GM12865 (cell line): Measurements from ENCODE around the gene CST7.
A peak's percentile ranks its signal among the peaks of the same experiment; 100 is the strongest.
"Not testable (repeated sequence)": the region's sequence is repeated elsewhere in the genome, so short reads cannot be mapped to it uniquely, and the experiment has no call there.

Experiments used
- DNase-seq: peaks from one replicate; pipeline ENCODE4 v3.0.0; 2010; ENCODE audit warnings: low read depth
- H3K4me3 ChIP-seq: 2 replicates; pipeline ENCODE4 v1.5.1; 2011; ENCODE audit warnings: mild to moderate bottlenecking, low read depth, low read length, control low read depth
- CTCF ChIP-seq: IDR thresholded peaks from 2 replicates; pipeline ENCODE4 v1.5.1; 2011; ENCODE audit warnings: low read length, control low read depth, low read depth, inconsistent platforms; ENCODE audit not compliant: insufficient read depth; ENCODE audit errors: missing control alignments

The CST7 gene

GRCh38 chr20:24917056-24917455 is 32.0 kb upstream of the CST7 start:
- no peak overlapping the region for H3K4me3 ChIP-seq
- TF ChIP-seq CTCF, result no peak
- DNase-seq, result no peak

GRCh38 chr20:24917797-24918578 is 31.1 kb upstream of the CST7 start:
- DNase-seq, result peak; percentile 74
- peak; percentile 86 for TF ChIP-seq CTCF
- H3K4me3 ChIP-seq, result no peak overlapping the region

GRCh38 chr20:24918579-24919566 is 30.2 kb upstream of the CST7 start:
- no peak for TF ChIP-seq CTCF
- DNase-seq, result no peak
- H3K4me3 ChIP-seq, result no peak overlapping the region

- H3K4me3 ChIP-seq, DNase-seq: not testable (repeated sequence)
Observed at GRCh38 chr20:24919665-24920064, 29.4 kb upstream of the CST7 start.

GRCh38 chr20:24920706-24921105 is 28.4 kb upstream of the CST7 start:
- not testable (repeated sequence) for H3K4me3 ChIP-seq, DNase-seq

- not testable (repeated sequence) for H3K4me3 ChIP-seq, DNase-seq
Observed at GRCh38 chr20:24929259-24929658, 19.8 kb upstream of the CST7 start.

GRCh38 chr20:24929867-24930723 is 19.0 kb upstream of the CST7 start:
- not testable (repeated sequence) for H3K4me3 ChIP-seq, DNase-seq

GRCh38 chr20:24930724-24931688 is 18.1 kb upstream of the CST7 start:
- H3K4me3 ChIP-seq, DNase-seq: not testable (repeated sequence)
- peak; percentile 46 for TF ChIP-seq CTCF

- not testable (repeated sequence) for DNase-seq, H3K4me3 ChIP-seq
Observed at GRCh38 chr20:24931893-24932292, 17.2 kb upstream of the CST7 start.
